ENCODE measurements around the gene SLC39A13. TPM values are rescaled to one million over a fixed set of nuclear protein-coding genes. Genes with fewer than 3 reads are reported as not detected.

The SLC39A13 gene
- total RNA-seq, 4 donors from 2014 or later, result 19.9 to 56.9 (median 43.1) TPM

- peak in 1 of 3 donors; percentile 21 for TF ChIP-seq POLR2AphosphoS5 (IDR thresholded peaks at IDR 0.05)
- no peak for TF ChIP-seq CTCF (IDR thresholded peaks at IDR 0.05)
- peak; percentile 43 for TF ChIP-seq POLR2A (IDR thresholded peaks at IDR 0.05)
- no peak for TF ChIP-seq EP300 (IDR thresholded peaks at IDR 0.05; ENCODE audit: low read depth)
- Histone ChIP-seq H3K4me3 (peak overlapping the region in 1 of 4 donors; percentile 19), H3K27ac (peak overlapping the region; percentile 66 to 80 (median 78)), H3K9me3 (no peaks in the 10 kb centered on the region), H3K4me1 (peaks cover 5 to 20% (median 12%) of the 10 kb centered on the region in 4 donors), H3K27me3 (no peaks in the 10 kb centered on the region), H3K36me3 (no peaks in the 10 kb centered on the region)
- peak; percentile 60 for DNase-seq
- intact Hi-C loops (cut with DNase I; ENCODE audit: low total_unique reads) (no loop called here), in situ Hi-C loops (cut with MboI; ENCODE audit: low pct_ligation_motif_present in 1 of 4, low pct_unique_long_range_greater_than_20kb in 1 of 4, low sequenced_read_pairs in 3 of 4) (no loop called here)
- WGBS, 2 donors (ENCODE audit: low coverage in 1 of 2), result 72 to 80% methylated on average over 2 to 39 of the region's 39 CpGs
Observed at GRCh38 chr11:47394322-47395222, 13.8 kb upstream of the SLC39A13 start.

- peak overlapping the region in 1 of 4 donors; percentile 19 for H3K4me3 ChIP-seq
- in situ Hi-C loops (cut with MboI; ENCODE audit: low pct_ligation_motif_present in 1 of 4, low pct_unique_long_range_greater_than_20kb in 1 of 4, low sequenced_read_pairs in 3 of 4), result no loop called here
Observed at GRCh38 chr11:47395223-47396048, 13.0 kb upstream of the SLC39A13 start.

GRCh38 chr11:47396049-47396320 lies 12.4 kb upstream of the SLC39A13 start:
- peak overlapping the region; percentile 66 to 80 (median 78) for H3K27ac ChIP-seq
- no peaks in the 10 kb centered on the region for H3K27me3 ChIP-seq
- no peaks in the 10 kb centered on the region for H3K36me3 ChIP-seq
- in situ Hi-C loops (cut with MboI; ENCODE audit: low pct_ligation_motif_present in 1 of 4, low pct_unique_long_range_greater_than_20kb in 1 of 4, low sequenced_read_pairs in 3 of 4), result no loop called here
- WGBS, 2 donors (ENCODE audit: low coverage in 1 of 2), result 86% methylated on average over 3 of the region's 3 CpGs; no CpG with 5 or more reads in 1 of the 2 donors
- H3K4me1 ChIP-seq, result peaks cover 7 to 33% (median 24%) of the 10 kb centered on the region in 4 donors
- H3K4me3 ChIP-seq, result no peak overlapping the region
- TF ChIP-seq CTCF (IDR thresholded peaks at IDR 0.05), result no peak
- intact Hi-C loops (cut with DNase I; ENCODE audit: low total_unique reads), result no loop called here
- no peaks in the 10 kb centered on the region for H3K9me3 ChIP-seq
- DNase-seq, result no peak

More at GRCh38 chr11:47395223-47396048, 13.0 kb upstream of the SLC39A13 start:
- intact Hi-C loops (cut with DNase I; ENCODE audit: low total_unique reads), result no loop called here
- Histone ChIP-seq H3K27me3 (no peaks in the 10 kb centered on the region), H3K9me3 (no peaks in the 10 kb centered on the region), H3K36me3 (no peaks in the 10 kb centered on the region), H3K4me1 (peaks cover 5 to 28% (median 19%) of the 10 kb centered on the region in 4 donors), H3K27ac (peak overlapping the region; percentile 66 to 80 (median 78))
- DNase-seq, result no peak
- TF ChIP-seq CTCF (IDR thresholded peaks at IDR 0.05), result no peak
- no peak for TF ChIP-seq EP300 (IDR thresholded peaks at IDR 0.05; ENCODE audit: low read depth)
- TF ChIP-seq POLR2AphosphoS5 (IDR thresholded peaks at IDR 0.05), result no peak
- no peak for TF ChIP-seq POLR2A (IDR thresholded peaks at IDR 0.05)
- 77 to 92% methylated on average over 4 to 24 of the region's 25 CpGs for WGBS, 2 donors (ENCODE audit: low coverage in 1 of 2)

- no peaks in the 10 kb centered on the region for H3K36me3 ChIP-seq
- peaks cover 7 to 34% (median 25%) of the 10 kb centered on the region in 4 donors for H3K4me1 ChIP-seq
- no peak overlapping the region for H3K27ac ChIP-seq
- in situ Hi-C loops (cut with MboI; ENCODE audit: low pct_ligation_motif_present in 1 of 4, low pct_unique_long_range_greater_than_20kb in 1 of 4, low sequenced_read_pairs in 3 of 4), result no loop called here
- DNase-seq, result no peak
- H3K4me3 ChIP-seq, result no peak overlapping the region
- H3K9me3 ChIP-seq, result no peaks in the 10 kb centered on the region
- no peak for TF ChIP-seq POLR2AphosphoS5 (IDR thresholded peaks at IDR 0.05)
- no peak for TF ChIP-seq CTCF (IDR thresholded peaks at IDR 0.05)
- TF ChIP-seq EP300 (IDR thresholded peaks at IDR 0.05; ENCODE audit: low read depth), result no peak
- TF ChIP-seq POLR2A (IDR thresholded peaks at IDR 0.05), result no peak
- H3K27me3 ChIP-seq, result no peaks in the 10 kb centered on the region
- 83 to 84% methylated on average over 2 to 3 of the region's 3 CpGs for WGBS, 2 donors (ENCODE audit: low coverage in 1 of 2)
- intact Hi-C loops (cut with DNase I; ENCODE audit: low total_unique reads), result no loop called here
Observed at GRCh38 chr11:47398011-47398410, 10.4 kb upstream of the SLC39A13 start.

Measured in transverse colon (tissue), 4 donors.